K562 (cell line): ENCODE data around the gene TMEM184B. TPM values are rescaled to one million over a fixed set of nuclear protein-coding genes. Genes with fewer than 3 reads are reported as not detected.
A peak's percentile ranks its signal among the peaks of the same experiment; 100 is the strongest.

ENCODE experiments used
- CHD7 ChIP-seq: fragments of 200-600 bp; sonication (generic); IDR thresholded peaks from one replicate; pipeline ENCODE4 v1.6.1; 2012; ENCODE audit warnings: mild to moderate bottlenecking, low read depth, low read length, inconsistent platforms
- E2F6 ChIP-seq, 2 experiments: IDR thresholded peaks; 2 replicates each; pipeline ENCODE4 v1.6.1; 2011; ENCODE audit warnings: borderline replicate concordance in 1 of 2, control low read depth in 1 of 2, low read depth in 1 of 2, low read length in 1 of 2, mild to moderate bottlenecking in 1 of 2, mixed read lengths in 1 of 2, moderate library complexity in 1 of 2; ENCODE audit not compliant: insufficient read depth in 1 of 2, insufficient read length in 1 of 2, poor library complexity in 1 of 2, severe bottlenecking in 1 of 2; ENCODE audit errors: extremely low read depth in 1 of 2
- EP400 ChIP-seq: fragments of 450-650 bp; IDR thresholded peaks from 2 replicates; pipeline ENCODE4 v1.6.1; 2017; ENCODE audit warnings: antibody characterized with exemption, mild to moderate bottlenecking, moderate library complexity
- FIP1L1 ChIP-seq: fragments of 200-400 bp; formaldehyde crosslinking; IDR thresholded peaks from 2 replicates; pipeline ENCODE4 v1.6.1; 2018; ENCODE audit warnings: mild to moderate bottlenecking, low read depth, low read length; ENCODE audit not compliant: poor library complexity, severe bottlenecking
- KDM5B ChIP-seq: fragments of 200-600 bp; sonication (generic); IDR thresholded peaks from 2 replicates; pipeline ENCODE4 v1.6.1; 2012; ENCODE audit warnings: low read depth, mild to moderate bottlenecking, moderate library complexity, low read length, control low read depth, inconsistent platforms; ENCODE audit not compliant: insufficient replicate concordance
- NRF1 ChIP-seq, 2 experiments: fragments of 450-650 bp; IDR thresholded peaks in 1 of 2; conservative IDR thresholded peaks in 1 of 2; 2 replicates each; pipeline ENCODE4 v1.6.1; 2014; ENCODE audit warnings: mild to moderate bottlenecking in 2 of 2
- PHF8 ChIP-seq: fragments of 200-600 bp; sonication (generic); IDR thresholded peaks from 2 replicates; pipeline ENCODE4 v1.6.1; 2012; ENCODE audit warnings: mixed run types, mild to moderate bottlenecking, inconsistent platforms, low read length, moderate library complexity, borderline replicate concordance
- POLR3G ChIP-seq: IDR thresholded peaks from 2 replicates; pipeline ENCODE4 v1.6.1; 2011; ENCODE audit not compliant: insufficient read length, insufficient replicate concordance; ENCODE audit errors: extremely low read depth
- RB1 ChIP-seq: fragments of 450-650 bp; IDR thresholded peaks from 2 replicates; pipeline ENCODE4 v1.6.1; 2017; ENCODE audit warnings: low read depth, mild to moderate bottlenecking
- RBBP5 ChIP-seq: fragments of 200-600 bp; sonication (generic); IDR thresholded peaks from 2 replicates; pipeline ENCODE4 v1.6.1; 2012; ENCODE audit warnings: borderline replicate concordance, mild to moderate bottlenecking, low read length, control low read depth, inconsistent platforms; ENCODE audit not compliant: insufficient read depth, poor library complexity, severe bottlenecking
- RFX5 ChIP-seq: IDR thresholded peaks from 2 replicates; pipeline ENCODE4 v1.6.1; 2011; ENCODE audit warnings: low read depth, mild to moderate bottlenecking, improper control_type of control experiment, low read length
- SREBF1 ChIP-seq: fragments of 150-350 bp; IDR thresholded peaks from 2 replicates; pipeline ENCODE4 v1.6.1; 2014; ENCODE audit warnings: antibody characterized with exemption, low read depth, low read length, borderline replicate concordance
- U2AF2 ChIP-seq: fragments of 200-400 bp; formaldehyde crosslinking; optimal IDR thresholded peaks from 2 replicates; pipeline ENCODE3; 2017; ENCODE audit warnings: low read depth, mild to moderate bottlenecking, low read length
- ZNF384 ChIP-seq: IDR thresholded peaks from 2 replicates; pipeline ENCODE4 v1.6.1; 2012; ENCODE audit warnings: low read depth, low read length, improper control_type of control experiment
- ZNF644 ChIP-seq: fragments of 200-800 bp; sonication (Bioruptor generic); IDR thresholded peaks from 2 replicates; pipeline ENCODE4 v1.6.1; 2016; ENCODE audit warnings: low read depth, missing genetic modification characterization, missing compliant biosample characterization
- polyA plus RNA-seq, 8 experiments: library from polyadenylated mRNA; depleted of rRNA in 4 of 8; stranded (reverse) in 5 of 8; unstranded in 3 of 8; fragments of >200 nt; fragmentation: Nextera tagmentation in 2 of 8; fragmentation: Illumina TruSeq in 1 of 8; extraction: Ambion mirVana in 2 of 8; extraction: Trizol in 1 of 8; gene quantifications; 2 replicates each; pipeline versions ENCODE4 v1.2.1 to v1.2.3, GENCODE V29; 2011 to 2014; ENCODE audit warnings: inconsistent platforms in 1 of 8, missing spikeins in 1 of 8
- total RNA-seq, 7 experiments: library from RNA; depleted of rRNA in 6 of 7; stranded (reverse); fragments of >200 nt in 6 of 7; fragmentation: Illumina TruSeq in 2 of 7; extraction: Trizol in 2 of 7; gene quantifications; 2 replicates each; pipeline versions ENCODE4 v1.2.1 to v1.2.3, GENCODE V29; 2011 to 2021; ENCODE audit warnings: low replicate concordance in 1 of 7

Gene TMEM184B
- total and polyA plus RNA-seq, 9 of the 15 experiments (the other 6 are each of a cell fraction or from before 2014, with no cell fraction given) = 0.31 to 25.1 (median 6.2) TPM

GRCh38 chr22:38240734-38241252, 32.0 kb downstream of the TMEM184B start (continued):
- TF ChIP-seq CHD7 (no peak), NRF1 (conservative IDR thresholded peaks at IDR 0.05 in 1 of 2, IDR thresholded peaks at IDR 0.05 in 1 of 2) (no peak), PHF8 (no peak), RBBP5 (no peak), RB1 (no peak), KDM5B (no peak), EP400 (peak; percentile 69; the same call in 1 of the 2 replicates), FIP1L1 (no peak), U2AF2 (no peak), ZNF384 (peak; percentile 92), E2F6 (IDR thresholded peaks at IDR 0.05; ENCODE audit: borderline replicate concordance in 1 of 2, extremely low read depth in 1 of 2, insufficient read depth in 1 of 2, insufficient read length in 1 of 2, low read depth in 1 of 2, low read length in 1 of 2, poor library complexity in 1 of 2, severe bottlenecking in 1 of 2) (no peak), ZNF644 (peak; percentile 70; the same call in 1 of the 2 replicates), RFX5 (no peak), POLR3G (no peak), SREBF1 (no peak)
